ENCODE measurements around the gene CASP12. TPM values are rescaled to one million over a fixed set of nuclear protein-coding genes. Genes with fewer than 3 reads are reported as not detected.
"Not testable (repeated sequence)": the region's sequence is repeated elsewhere in the genome, so short reads cannot be mapped to it uniquely, and the experiment has no call there.

The CASP12 gene
- not detected for total RNA-seq

- DNase-seq: no peak
Observed at GRCh38 chr11:104897891-104898684, at the start of gene CASP12. TSS of gene CASP12 (minus strand) at chr11:104898460.

- no peak for DNase-seq
Observed at GRCh38 chr11:104946907-104947306, 48.6 kb upstream of the CASP12 start.

GRCh38 chr11:104944076-104944475 lies 45.8 kb upstream of the CASP12 start:
- no peak for DNase-seq

- DNase-seq: no peak
Observed at GRCh38 chr11:104943561-104943960, 45.3 kb upstream of the CASP12 start.

GRCh38 chr11:104934594-104934993 lies 36.3 kb upstream of the CASP12 start:
- no peak for DNase-seq

- DNase-seq: not testable (repeated sequence)
Observed at GRCh38 chr11:104934073-104934472, 35.8 kb upstream of the CASP12 start.

- DNase-seq: no peak
Observed at GRCh38 chr11:104928811-104929210, 30.6 kb upstream of the CASP12 start.

- DNase-seq: no peak
Observed at GRCh38 chr11:104926771-104927611, 28.7 kb upstream of the CASP12 start.

- DNase-seq: no peak
Observed at GRCh38 chr11:104925850-104926249, 27.6 kb upstream of the CASP12 start.

GRCh38 chr11:104918113-104918824 lies 20.0 kb upstream of the CASP12 start:
- DNase-seq: no peak

- DNase-seq: no peak
Observed at GRCh38 chr11:104917271-104918112, 19.2 kb upstream of the CASP12 start.

- DNase-seq: no peak
Observed at GRCh38 chr11:104916442-104916841, 18.2 kb upstream of the CASP12 start.

GRCh38 chr11:104912102-104912501 lies 13.8 kb upstream of the CASP12 start:
- DNase-seq: no peak

- DNase-seq: no peak
Observed at GRCh38 chr11:104908186-104908531, 9.9 kb upstream of the CASP12 start.

GRCh38 chr11:104907521-104908185 lies 9.4 kb upstream of the CASP12 start:
- no peak for DNase-seq

GRCh38 chr11:104905271-104905670 lies 7.0 kb upstream of the CASP12 start:
- DNase-seq: no peak

- DNase-seq: no peak
Observed at GRCh38 chr11:104899226-104899625, 966 bp upstream of the CASP12 start.

GRCh38 chr11:104898685-104899013 lies 389 bp upstream of the CASP12 start:
- DNase-seq: no peak

- no peak for DNase-seq
Observed at GRCh38 chr11:104895634-104896033, 2.6 kb downstream of the CASP12 start.

GRCh38 chr11:104893876-104894275 lies 4.4 kb downstream of the CASP12 start:
- no peak for DNase-seq

GRCh38 chr11:104892723-104893511 lies 5.3 kb downstream of the CASP12 start:
- DNase-seq: no peak
